HG03135 (cell line): ENCODE results near the gene GPR68.
"Not testable (repeated sequence)": the region's sequence is repeated elsewhere in the genome, so short reads cannot be mapped to it uniquely, and the experiment has no call there.

Experiments used
- ATAC-seq: cut with Tn5 transposase; IDR thresholded peaks from one replicate; pipeline ENCODE4 v1.9.1; 2021; ENCODE audit warnings: mild to moderate bottlenecking, moderate library complexity; ENCODE audit not compliant: unreplicated experiment

The GPR68 gene

DNA sequence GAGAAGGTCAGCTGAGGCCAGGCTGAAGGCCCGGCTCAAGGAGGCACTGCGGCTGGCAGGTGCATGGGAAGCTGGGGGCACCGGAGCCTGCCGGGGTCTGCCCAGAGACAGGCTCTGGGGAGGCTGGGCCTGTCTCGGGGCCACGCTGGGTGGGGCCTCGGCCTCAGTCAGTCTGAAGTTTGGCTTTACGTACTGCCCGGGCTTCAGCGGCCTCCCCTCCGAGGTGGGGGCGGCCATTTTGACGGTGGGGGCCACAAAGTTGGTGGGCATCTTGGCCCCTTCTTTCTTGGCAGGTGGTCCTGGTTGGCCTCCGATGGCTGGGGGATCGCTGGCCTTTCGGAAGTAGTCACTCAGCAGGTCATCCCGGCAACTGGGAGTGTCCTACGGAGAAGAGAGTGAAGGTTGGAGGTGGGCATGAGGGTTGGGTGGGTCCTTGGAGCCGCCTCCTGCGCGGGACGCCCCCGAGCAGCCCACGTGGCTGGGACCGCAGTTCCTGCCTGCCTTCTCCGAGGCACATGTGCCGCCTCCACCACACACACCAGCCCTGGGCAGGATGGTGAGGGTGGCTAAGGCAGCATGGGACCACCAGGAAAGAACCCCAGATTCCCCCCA is 28.9 kb upstream of the GPR68 start:
- no peak for ATAC-seq

DNA sequence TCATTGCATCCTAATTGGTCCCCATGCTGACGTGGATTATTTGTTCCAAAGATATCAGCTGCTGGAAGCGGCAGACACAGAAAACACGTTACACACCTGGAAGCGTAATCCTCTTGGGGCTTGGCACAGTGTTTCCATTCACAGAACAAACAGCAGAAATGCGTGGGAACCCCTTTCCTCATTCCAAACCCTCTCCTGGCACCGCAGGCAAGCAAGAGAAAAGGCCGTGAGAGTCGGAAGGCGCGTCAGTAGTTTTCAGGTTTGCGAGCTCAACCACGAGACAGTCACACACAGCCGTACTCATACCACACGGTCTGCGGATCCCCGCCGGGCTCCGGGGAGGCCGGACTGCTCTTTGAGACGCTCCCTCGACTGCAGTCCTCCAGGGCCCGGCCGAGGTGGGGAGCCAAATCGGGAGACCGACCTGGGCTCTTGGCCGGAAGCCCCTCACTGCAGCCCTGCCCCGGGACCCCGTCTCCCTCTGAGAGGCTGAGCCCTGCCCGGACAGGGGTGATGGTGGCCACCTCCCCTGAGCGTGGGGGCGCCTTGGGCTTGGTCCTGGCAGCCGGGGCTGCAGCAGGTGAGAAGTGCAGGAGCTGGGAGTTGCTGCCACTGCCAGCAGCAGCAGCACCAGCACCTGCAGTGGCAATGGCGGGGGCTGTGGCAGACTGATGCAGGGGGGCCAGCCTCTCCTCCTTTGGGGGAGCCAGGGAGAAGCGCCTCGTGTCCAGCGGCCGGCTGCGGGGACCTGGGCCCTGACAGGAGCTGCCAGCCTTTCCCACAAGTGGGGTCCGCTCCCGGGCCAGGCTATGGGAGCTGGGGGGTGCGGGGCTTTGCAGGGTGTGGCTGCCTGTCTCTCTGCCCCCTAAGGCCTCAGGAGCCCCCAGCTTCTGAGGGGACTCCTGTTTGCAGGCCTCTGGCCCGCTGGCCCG is 28.1 kb upstream of the GPR68 start:
- ATAC-seq = no peak

DNA sequence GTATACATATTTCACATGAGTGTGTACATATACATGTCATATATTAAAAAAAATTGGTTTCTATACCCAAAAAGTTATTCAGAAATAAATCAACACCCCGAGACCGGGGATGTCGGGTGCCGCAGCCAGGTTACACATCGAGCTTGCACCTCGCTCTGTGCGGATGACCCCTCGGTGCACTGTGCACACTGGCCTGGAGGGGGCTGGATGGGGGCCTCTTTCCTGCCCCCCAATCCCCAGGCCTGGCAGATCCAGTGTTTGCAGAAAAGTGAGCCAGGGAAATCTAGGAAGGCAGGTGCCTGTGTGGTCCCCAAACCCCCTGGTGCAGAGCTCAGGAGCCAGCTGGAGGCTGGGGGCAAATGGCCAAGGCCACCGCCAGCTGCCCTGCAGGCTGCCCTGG is 27.1 kb upstream of the GPR68 start:
- no peak for ATAC-seq

DNA sequence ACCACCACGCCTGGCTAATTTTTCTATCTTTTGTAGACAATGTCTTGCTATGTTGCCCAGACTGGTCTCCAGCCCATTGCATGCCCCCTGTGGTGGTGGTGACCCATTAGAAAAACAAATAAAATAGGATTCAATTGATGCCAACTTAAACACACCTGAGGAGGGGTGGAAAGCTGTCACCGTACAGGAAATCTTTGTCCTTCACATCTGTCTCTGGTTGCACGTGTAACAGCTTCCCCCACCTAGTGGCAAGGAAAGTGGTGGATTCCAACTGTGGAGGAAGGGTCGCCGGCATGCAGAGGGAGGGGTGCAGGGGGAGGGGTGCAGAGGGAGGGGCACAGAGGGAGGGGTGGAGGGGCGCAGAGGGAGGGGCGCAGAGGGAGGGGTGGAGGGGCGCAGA is 26.1 kb upstream of the GPR68 start:
- ATAC-seq = no peak

DNA sequence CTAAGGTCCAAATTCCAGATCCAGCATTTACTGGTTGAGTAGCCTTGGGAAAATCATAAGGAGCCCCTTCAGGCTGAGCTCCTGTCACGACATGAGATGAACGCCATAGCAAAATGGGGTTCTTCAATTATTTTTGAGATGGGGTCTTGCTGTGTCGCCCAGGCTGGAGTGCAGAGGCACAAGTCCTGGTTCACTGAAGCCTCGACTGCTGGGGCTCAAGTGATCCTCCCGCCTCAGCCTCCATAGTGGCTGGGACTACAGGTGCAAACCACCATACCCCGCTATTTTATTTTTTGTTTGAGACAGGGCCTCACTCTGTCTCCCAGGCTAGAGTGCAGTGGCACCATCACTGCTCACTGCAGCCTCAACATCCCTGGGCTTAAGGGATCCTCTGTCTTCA is 25.7 kb upstream of the GPR68 start:
- ATAC-seq = no peak

DNA sequence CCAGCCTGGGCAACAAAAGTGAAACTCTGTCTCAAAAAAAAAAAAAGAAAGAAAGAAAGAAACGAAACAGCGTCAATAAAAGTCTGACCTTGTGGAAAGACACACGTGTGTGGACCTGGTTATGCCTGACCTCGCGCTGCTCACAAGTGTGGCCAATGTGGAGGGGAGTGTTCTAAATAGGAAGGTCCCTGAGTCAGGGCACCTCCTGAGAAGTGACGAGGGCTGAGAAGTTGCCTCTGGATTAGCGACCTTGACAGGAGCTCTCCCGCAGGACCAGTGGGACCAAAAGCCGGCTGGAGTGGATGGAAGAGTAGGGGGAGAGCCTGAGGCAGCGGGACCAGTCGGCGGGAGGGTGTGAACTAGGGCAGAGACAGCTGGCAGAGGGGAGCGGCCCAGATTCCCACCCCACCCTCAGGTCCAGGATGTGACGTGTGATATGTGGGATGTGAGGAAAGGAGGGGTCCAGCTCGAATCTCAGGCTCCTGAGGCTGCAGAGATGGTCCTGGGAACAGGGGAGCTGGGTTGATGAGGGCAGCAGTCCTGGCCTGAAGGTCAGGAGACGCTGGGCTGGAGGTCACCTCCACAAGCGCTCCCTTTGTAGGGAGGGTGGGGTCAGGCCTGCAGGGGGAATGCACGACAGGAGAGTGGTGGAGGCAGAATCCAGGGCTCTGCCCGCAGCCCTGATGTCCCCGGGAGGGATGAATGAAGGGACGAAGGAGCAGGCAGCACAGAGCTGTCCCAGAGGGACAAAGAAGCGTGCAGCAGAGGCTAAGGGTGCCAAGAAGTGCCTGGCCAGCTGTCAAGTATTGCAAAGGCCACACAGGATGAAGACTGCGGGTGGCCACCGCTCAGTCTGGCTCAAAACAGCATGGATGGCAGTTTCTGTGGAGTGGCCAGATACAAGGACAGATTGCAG is 24.8 kb upstream of the GPR68 start:
- ATAC-seq = no peak

DNA sequence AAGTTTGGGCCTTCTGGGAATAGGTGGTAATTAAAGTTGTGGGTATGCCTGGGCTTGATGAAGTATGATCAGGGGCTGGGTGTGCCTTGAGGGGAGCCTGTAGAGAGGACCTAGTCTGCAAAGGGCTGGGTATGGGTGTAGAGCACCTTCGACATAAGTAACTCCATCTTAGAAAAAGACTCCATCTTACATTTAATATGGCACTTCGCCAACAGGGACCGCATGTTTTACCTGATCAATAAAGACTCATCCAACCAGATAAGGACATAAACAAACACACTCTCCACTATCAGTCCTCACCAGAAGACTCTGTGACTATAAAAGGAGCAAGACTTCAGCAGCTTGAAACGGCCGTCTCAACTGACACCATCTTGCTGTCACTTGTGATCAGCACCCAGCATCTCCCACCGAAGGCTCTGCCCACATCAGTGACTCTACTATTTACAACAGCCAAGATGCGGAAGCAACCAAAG is 23.5 kb upstream of the GPR68 start:
- no peak for ATAC-seq

DNA sequence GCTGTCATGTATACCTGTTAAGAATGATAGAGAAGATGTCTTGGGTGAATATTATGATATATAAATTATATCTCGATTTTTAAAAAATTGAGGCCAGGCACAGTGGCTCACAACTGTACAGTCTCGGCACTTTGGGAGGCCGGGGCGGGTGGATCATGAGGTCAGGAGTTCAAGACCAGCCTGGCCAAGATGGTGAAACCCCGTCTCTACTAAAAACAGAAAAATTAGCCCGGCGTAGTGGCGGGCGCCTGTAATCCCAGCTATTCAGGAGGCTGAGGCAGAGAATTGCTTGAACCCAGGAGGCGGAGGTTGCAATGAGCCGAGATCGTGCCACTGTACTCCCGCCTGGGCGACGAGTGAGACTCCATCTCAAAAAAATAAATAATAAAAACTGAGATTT is 21.8 kb upstream of the GPR68 start:
- ATAC-seq = not testable (repeated sequence)

DNA sequence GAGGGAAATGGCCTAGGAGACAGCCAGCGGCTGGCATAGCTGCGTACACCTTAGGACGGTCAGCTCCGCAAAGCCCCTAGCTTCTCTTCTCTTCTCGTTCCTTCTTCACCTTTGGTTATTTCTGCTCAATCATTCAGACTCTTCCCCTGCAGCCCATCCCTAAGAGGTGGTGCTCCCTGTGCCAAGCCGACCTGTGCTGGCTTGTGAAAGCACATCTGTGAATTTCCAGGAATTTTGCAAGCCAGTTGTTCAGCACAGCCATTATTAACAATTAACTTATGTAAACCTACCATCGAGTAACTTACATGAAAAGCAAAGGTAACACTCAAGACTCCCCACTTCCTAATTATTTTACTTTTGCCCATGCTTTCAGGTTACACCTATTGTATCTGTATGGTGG is 20.9 kb upstream of the GPR68 start:
- ATAC-seq = no peak

DNA sequence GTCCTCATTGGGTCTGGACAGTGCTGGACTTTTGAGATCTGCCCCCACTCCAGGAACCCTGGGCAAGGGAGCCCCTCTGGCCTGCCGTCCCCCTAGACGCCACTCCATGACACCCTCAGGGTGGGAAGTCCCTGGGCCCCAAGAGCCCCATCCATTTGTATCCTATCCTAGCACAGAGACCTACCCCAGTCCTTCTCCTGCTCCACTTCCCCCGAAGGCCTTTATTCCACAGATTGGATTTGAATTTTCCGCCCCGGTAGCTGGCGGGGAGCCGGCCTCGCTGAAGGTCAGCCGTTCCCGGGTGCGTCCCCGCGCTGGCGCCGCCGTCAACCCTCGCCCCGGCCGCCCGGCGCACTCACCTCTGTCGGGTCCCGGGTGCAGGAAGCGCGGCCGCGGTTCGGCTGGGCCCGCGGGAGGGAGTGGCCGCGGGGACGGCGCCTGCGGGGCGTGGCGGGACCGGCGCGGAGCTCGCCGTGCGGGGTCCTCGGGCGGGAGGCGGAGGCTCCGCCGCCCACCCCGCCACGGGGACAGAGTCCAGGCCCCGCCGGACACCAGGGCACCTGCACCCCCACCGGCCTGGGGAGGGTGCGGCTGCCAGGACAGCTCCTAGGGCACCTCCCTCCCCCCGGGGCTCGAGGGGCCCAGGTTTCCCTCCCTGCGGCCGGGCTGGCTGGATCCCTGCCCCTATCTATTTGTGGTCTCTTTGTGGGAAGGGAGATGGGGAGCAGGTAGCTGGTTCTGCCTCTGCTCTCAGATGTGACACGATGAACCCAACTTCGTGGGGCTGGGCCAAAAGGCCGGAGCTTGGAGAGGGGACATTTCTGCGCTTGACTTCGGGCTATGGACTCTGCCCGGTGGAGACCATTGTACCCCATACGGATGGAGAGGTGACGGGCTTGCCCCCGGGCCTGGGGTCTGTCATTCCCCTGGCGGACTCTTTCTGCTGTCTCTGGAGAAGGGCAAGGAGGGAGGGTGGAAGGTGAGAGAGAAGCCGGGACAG is 19.9 kb upstream of the GPR68 start:
- ATAC-seq = no peak

DNA sequence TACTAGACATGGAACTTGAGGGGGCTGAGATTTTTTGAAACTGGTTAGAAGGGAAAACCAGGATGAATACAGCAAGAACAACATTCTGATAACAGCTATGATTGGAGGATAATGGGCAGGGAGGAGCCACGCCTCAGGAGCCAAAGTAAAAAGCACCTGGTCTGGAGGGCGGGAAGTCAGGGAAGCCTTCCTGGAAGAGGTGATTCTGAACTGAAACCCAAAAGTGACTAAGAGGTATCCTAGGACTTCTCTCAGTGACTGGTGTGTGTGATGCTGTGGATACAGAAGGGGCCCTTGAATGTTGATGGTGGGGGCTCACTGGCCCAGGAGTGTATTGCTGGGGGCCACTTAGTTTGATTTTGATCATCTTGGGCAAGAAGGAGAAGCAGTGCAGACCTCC is 18.8 kb upstream of the GPR68 start:
- no peak for ATAC-seq

DNA sequence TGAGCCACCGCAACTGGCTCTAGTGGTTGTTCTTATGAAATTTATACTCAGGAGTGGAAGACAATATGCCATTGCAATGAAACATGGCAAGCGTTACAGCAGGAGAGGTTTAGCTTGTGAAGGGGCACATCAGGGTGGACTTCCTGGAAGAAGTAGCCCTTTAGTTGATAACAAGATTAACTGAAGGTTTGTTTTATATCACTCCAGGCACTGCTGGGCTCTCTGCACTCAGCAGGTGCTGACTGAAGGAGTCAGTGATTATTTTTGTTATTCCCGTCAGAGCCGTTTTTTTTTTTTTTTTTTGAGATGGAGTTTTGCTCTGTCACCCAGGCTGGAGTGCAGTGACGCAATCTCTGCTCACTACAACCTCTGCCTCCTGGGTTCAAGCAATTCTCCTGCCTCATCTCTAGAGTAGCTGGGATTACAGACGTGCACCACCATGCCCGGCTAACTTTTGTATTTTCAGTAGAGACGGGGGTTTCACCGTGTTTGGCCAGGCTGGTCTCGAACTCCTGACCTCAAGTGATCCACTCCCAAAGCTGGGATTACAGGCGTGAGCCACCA is 17.6 kb upstream of the GPR68 start:
- no peak for ATAC-seq

DNA sequence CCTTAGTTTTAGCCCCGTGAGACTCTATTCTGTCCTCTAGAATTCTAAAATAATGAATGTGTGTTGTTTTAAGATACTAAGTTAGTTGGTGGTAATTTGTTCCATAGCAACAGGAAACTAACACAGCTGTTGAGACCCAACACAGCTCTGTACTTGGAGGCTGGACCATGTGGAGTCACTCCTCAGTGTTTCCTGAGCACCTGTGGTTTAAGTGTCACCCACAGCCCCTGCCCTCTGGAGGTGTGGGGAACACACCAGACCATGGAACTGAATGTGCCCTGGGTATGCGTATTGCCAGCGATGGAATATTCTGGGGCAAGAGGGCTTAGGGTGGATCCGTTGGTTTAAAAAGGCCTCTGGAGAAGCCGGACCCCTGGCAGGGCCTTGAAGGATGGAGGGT is 16.6 kb upstream of the GPR68 start:
- ATAC-seq = no peak

DNA sequence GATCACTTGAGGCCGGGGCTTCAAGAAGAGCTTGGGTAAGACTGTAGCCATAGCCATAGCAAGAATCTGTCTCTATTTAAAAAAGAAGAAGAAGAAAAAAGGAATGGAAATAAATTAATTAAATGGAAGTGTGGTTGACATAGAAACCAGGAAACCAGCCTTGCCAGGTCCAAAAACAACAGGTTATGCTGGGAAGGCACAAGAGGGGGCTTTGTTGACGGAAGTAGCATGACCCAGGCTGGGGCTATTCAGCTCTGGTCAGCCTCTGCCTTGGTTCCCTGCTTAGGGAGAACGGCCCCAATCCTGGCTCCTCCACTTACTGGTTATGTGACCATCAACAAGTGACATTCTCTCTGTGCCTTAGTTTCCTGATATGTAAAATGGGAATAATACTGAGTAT is 14.4 kb upstream of the GPR68 start:
- no peak for ATAC-seq

DNA sequence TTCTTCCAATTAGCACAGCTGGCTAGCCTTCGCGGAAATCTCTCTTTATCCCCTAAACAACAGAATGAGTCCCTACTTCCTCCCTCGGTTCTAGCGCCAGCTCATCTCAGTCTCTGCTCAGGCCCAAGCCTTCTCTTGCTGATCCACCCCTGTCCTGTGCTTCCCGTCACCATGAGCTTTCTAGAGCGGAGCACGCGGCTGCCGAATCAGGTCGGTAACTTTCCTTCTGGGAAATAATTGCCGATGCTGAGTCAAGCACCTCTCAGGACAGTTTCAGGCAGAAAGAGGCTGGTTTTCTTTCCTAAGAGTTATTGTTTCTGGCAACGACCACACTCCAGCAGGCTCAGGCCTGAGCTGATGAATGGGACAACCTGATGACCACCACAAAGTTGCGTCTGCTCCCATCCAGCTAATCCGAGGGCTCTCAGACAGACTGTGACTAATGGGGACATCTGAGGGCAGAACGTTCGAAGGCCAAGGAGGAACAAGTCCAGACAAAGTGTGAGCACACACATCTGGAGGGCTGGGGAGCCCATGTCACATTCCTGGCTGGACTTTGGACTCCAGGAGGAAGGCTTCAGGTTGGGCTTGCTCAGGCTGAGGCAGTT is 13.6 kb upstream of the GPR68 start:
- ATAC-seq = no peak

DNA sequence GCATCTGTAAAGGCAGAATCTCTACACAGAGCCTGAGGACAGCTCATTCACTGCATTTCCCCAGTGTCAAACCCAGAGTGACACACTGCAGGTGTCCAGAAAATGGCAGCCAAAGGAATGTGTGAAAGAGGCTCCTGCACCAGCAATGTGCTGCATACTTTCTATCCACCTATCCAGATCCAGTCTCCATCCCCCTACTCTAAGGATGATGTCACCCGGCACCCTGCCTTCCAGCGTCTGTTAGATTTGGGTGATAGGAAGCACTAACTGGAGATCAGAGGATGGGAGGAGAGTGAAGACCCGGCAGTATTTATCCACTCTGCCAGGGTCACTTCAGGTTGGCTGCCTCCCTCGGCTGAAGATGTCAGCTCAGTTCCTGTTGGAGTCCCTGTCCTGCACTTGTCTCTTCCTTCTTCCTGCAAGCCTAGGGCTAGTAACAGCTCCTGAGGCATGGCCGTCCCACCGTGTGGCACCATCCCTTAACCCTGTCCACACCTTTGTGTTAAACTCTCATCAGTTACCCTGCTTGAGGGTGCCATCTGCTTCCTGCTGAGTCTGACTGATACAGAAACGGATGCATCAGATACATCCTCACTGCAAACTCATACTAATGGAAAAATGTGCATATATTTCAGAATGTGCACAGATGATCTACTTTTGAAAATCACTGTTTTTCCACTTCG is 13.0 kb upstream of the GPR68 start:
- ATAC-seq = no peak

DNA sequence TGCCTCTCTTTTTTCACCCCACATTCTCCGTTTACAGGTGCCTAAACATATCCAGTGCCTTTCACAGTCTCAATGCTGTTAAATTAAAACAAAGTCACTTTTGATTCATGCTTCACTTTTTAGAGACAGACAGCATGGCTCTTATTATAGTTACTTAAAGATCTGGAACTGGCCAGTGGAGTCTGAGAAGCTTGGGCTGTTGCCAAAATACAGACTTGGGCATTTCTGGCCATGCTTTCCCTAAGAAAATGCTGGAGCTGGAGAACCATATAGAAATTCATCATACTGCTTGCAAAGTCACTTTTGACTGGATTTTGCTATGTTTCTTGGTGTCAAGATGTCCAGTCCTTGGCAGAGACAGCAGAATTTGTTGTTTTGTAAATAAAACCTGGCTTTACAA is 12.2 kb upstream of the GPR68 start:
- no peak for ATAC-seq

DNA sequence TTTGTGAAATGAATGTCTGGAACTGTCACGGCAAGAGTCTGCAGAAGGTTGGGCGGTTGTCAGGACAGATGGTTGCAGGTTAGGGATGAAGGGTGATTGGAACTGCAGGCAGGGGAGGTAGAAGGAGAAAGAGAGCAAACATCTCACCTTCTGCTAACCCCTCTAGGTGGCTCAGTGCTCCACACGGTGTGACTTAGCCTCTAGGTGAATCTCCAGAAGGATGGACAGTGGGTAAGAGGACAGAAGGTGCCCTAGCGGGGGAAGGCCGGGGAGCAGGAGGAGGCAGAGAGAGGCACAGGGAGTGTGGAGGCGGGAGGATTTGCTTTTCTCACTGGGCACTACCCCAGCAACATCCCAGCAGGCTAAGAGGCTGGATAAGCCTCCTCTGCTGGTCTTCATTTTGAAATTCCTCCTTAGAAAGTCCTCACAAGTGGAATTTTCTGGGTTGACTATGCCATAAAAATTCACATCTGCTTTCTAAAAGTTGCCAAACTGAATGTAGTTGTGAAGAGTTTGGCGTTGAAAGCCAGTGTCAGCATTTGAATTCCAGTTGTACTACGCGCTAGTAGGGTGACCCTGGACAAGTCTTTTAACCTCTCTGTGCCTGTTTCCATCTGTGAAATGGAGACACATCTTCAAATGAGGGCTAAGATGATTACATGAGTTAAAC is 10.7 kb upstream of the GPR68 start:
- ATAC-seq = no peak
